Tibial artery (tissue), 4 donors: ENCODE results near the gene MPC1.
"Not testable (repeated sequence)": the region's sequence is repeated elsewhere in the genome, so short reads cannot be mapped to it uniquely, and the experiment has no call there.

ENCODE experiments used
- DNase-seq, 2 donors: peaks; one replicate each; pipeline ENCODE4 v3.0.0-alpha.2; 2019
- H3K27ac ChIP-seq, 2 donors: fragments of 200-600 bp; sonication (generic) in 1 of 2; 1 replicate in 1 of 2; 2 replicates in 1 of 2; pipeline ENCODE4 v1.5.1; 2018 to 2019; ENCODE audit warnings: mild to moderate bottlenecking in 1 of 2
- H3K27me3 ChIP-seq, 2 donors: fragments of 200-600 bp; sonication (generic) in 1 of 2; one replicate each; pipeline versions ENCODE4 v1.5.1 to v1.6.0; 2016 to 2019
- H3K36me3 ChIP-seq, 3 donors: fragments of 200-600 bp; sonication (generic) in 2 of 3; one replicate each; pipeline ENCODE4 v1.5.1; 2016 to 2019; ENCODE audit warnings: mild to moderate bottlenecking in 2 of 3
- H3K4me1 ChIP-seq, 4 donors: fragments of 200-600 bp; sonication (generic) in 2 of 4; 1 replicate in 3 of 4; 2 replicates in 1 of 4; pipeline ENCODE4 v1.5.1; 2016 to 2019
- H3K4me3 ChIP-seq, 2 donors: fragments of 200-600 bp; sonication (generic) in 1 of 2; 1 replicate in 1 of 2; 2 replicates in 1 of 2; pipeline ENCODE4 v1.5.1; 2018 to 2019; ENCODE audit warnings: mild to moderate bottlenecking in 2 of 2
- H3K9me3 ChIP-seq, 3 donors: fragments of 200-600 bp; sonication (generic) in 1 of 3; one replicate each; pipeline ENCODE4 v1.5.1; 2016 to 2019
- intact Hi-C: fragments of 100-400 bp; cut with DNase I; formaldehyde crosslinking; loops from one replicate; pipeline ENCODE4 v1.15.0; 2023; ENCODE audit warnings: low total_unique reads
- TF ChIP-seq, protein P1 (sequence below), 2 experiments: fragments of 200-600 bp in 1 of 2; fragments of 450-650 bp in 1 of 2; IDR thresholded peaks; one replicate each; pipeline ENCODE4 v1.5.1; 2017 to 2019; ENCODE audit warnings: antibody characterized with exemption in 2 of 2, mild to moderate bottlenecking in 1 of 2, moderate library complexity in 1 of 2

MPC1 gene

DNA sequence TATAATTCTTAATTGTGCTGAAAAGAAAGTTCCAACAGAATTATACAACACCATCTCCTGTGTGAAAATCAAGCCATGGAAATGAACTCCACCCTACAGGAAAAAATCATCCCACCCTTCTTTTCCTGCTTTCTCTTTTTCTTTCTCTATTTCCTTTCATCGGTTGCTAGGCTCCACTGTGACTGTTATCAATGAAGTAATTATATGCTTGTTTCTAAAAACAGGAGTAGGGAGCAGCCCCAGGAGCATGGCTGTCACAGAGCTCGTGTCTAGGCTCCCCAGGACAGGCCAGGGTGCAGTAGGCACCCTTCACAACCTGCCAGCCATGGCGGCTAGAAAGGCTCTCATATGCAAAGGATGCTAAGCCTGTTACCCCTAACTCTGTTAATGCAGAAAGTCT, 13.0 kb downstream of the MPC1 start:
- intact Hi-C loops, result no loop called here
- peaks cover 0 to 11% (median 4%) of the 10 kb centered on the region in 4 donors for H3K4me1 ChIP-seq

DNA sequence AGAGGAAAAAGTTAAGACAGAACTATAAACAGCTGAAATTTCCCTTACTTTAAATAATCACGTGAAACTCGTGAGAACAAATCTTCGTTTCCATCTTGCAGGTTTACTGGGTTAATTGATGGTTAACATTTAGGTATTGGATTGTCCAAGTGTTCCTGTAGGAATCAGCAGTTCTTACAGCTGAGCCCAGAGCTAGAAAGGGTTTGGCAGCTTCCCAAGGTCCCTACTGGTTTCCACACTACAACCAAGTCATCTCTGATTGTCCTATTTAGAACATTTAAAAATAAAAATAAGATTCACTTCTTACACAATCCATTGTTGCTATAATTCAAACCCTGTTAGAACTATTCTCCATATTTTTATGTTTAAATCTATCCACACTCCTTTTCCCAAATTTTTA, 15.8 kb downstream of the MPC1 start:
- H3K4me1 ChIP-seq, result peaks cover 0 to 26% (median 10%) of the 10 kb centered on the region in 4 donors
- no peak overlapping the region for H3K27ac ChIP-seq
- no peaks in the 10 kb centered on the region for H3K9me3 ChIP-seq
- H3K36me3 ChIP-seq, result peaks cover 0 to 24% (median 4%) of the 10 kb centered on the region in 3 donors
- intact Hi-C loops, result no loop called here
- DNase-seq, result no peak
- no peaks in the 10 kb centered on the region for H3K27me3 ChIP-seq
- no peak overlapping the region for H3K4me3 ChIP-seq
- TF ChIP-seq, protein P1, sequence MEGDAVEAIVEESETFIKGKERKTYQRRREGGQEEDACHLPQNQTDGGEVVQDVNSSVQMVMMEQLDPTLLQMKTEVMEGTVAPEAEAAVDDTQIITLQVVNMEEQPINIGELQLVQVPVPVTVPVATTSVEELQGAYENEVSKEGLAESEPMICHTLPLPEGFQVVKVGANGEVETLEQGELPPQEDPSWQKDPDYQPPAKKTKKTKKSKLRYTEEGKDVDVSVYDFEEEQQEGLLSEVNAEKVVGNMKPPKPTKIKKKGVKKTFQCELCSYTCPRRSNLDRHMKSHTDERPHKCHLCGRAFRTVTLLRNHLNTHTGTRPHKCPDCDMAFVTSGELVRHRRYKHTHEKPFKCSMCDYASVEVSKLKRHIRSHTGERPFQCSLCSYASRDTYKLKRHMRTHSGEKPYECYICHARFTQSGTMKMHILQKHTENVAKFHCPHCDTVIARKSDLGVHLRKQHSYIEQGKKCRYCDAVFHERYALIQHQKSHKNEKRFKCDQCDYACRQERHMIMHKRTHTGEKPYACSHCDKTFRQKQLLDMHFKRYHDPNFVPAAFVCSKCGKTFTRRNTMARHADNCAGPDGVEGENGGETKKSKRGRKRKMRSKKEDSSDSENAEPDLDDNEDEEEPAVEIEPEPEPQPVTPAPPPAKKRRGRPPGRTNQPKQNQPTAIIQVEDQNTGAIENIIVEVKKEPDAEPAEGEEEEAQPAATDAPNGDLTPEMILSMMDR (IDR thresholded peaks at IDR 0.05), result no peak

More for the DNA sequence above, 13.0 kb downstream of the MPC1 start:
- no peaks in the 10 kb centered on the region for H3K27me3 ChIP-seq
- H3K27ac ChIP-seq, result no peak overlapping the region
- peaks cover 0 to 15% (median 4%) of the 10 kb centered on the region in 3 donors for H3K36me3 ChIP-seq
- H3K4me3 ChIP-seq, result no peak overlapping the region
- no peak for DNase-seq
- TF ChIP-seq, protein P1 (IDR thresholded peaks at IDR 0.05), result no peak
- no peaks in the 10 kb centered on the region for H3K9me3 ChIP-seq

DNA sequence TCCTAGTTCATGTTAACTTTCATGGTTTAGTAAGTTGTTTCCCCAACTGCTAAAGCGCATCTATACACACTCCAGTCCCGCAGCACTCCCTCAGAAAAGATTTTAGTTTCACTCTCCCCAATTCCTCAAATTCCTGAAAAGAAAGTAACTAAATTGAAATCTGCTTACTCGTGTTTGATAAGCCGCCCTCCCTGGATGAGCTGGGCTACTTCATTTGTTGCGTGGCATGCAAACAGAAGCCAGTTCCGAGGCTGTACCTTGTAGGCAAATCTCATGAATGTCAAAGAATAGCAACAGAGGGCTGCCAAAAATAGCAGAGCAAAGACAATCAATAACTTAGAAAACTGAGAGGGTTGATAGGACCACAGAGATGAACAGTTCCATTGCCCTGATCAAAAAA, 16.9 kb downstream of the MPC1 start:
- DNase-seq, result no peak
- H3K9me3 ChIP-seq, result no peaks in the 10 kb centered on the region
- intact Hi-C loops, result no loop called here
- H3K4me3 ChIP-seq, result no peak overlapping the region
- H3K27me3 ChIP-seq, result no peaks in the 10 kb centered on the region
- peak overlapping the region; percentile 9 to 36 for H3K27ac ChIP-seq
- TF ChIP-seq, protein P1 (IDR thresholded peaks at IDR 0.05), result no peak
- H3K36me3 ChIP-seq, result peaks cover 0 to 24% (median 4%) of the 10 kb centered on the region in 3 donors
- peaks cover 0 to 29% (median 10%) of the 10 kb centered on the region in 4 donors for H3K4me1 ChIP-seq

DNA sequence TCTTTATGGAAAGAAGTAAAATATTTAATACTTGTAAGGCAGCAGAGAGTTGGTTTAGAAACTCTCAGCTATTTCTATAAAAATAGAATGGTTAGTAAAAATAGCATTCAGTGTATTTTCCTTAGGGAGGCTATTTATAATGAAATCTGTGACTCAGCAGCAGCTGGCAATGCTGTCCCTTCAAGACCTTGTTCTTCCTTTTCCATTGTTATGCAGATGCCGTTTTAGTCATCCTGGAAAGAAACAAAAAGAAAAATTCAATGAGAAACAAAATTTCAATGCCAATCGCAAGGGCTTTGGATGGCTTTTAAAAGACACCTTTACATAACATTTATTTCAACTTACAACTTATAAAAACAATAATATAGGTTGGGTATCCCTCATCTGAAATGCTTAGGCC, 17.5 kb downstream of the MPC1 start:
- Histone ChIP-seq H3K27me3 (no peaks in the 10 kb centered on the region), H3K27ac (peak overlapping the region; percentile 65 to 68), H3K36me3 (peaks cover 0 to 24% (median 4%) of the 10 kb centered on the region in 3 donors), H3K9me3 (no peaks in the 10 kb centered on the region), H3K4me1 (peaks cover 0 to 33% (median 12%) of the 10 kb centered on the region in 4 donors), H3K4me3 (peak overlapping the region in 1 of 2 donors; percentile 7)
- no peak for DNase-seq
- TF ChIP-seq, protein P1 (IDR thresholded peaks at IDR 0.05), result no peak
- intact Hi-C loops, result no loop called here

DNA sequence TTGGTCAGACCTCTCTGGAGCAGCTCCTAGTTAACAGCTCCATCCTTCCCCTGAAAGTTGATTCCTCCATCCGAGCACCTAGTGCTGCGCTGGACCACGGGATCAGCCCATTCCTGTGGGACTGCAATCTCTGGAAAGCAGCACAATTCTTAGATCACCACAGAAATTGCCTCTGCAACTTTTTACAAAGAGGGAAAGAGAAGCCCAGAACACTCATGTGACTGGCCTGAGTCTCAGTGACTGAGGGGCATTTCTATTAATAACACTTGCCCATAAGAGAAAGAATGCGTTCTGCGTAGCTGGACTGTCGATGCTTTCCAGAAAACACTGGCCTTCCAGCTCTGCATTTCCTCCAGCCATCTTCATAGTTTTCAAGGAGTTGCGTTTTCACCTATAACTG, 18.3 kb downstream of the MPC1 start:
- H3K4me1 ChIP-seq, result peaks cover 0 to 33% (median 12%) of the 10 kb centered on the region in 4 donors
- H3K9me3 ChIP-seq, result no peaks in the 10 kb centered on the region
- TF ChIP-seq, protein P1 (IDR thresholded peaks at IDR 0.05), result no peak
- H3K4me3 ChIP-seq, result peak overlapping the region in 1 of 2 donors; percentile 7
- DNase-seq, result peak in 1 of 2 donors; percentile 71
- intact Hi-C loops, result no loop called here
- H3K27me3 ChIP-seq, result no peaks in the 10 kb centered on the region
- peaks cover 0 to 24% (median 0%) of the 10 kb centered on the region in 3 donors for H3K36me3 ChIP-seq
- peak overlapping the region; percentile 65 to 68 for H3K27ac ChIP-seq

DNA sequence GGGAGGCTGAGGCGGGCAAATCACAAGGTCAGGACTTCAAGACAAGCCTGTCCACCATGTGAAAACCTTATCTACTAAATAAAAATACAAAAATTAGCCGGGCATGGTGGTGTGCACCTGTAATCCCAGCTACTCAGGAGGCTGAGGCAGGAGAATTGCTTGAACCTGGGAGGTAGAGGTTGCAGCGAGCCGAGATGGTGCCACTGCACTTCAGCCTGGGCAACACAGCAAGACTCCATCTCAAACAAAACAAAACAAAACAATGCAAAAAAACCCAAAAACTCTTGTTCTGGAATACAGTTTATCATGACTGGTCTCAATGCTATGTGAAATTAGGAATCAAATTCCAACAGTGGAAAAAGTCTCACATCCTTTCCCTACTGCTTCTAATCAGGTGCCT, 20.3 kb downstream of the MPC1 start:
- H3K4me3 ChIP-seq, intact Hi-C loops, H3K9me3 ChIP-seq, DNase-seq, H3K27me3 ChIP-seq, H3K27ac ChIP-seq: not testable (repeated sequence)
- Histone ChIP-seq H3K4me1 (peaks cover 0 to 33% (median 12%) of the 10 kb centered on the region in 4 donors), H3K36me3 (peaks cover 0 to 12% (median 0%) of the 10 kb centered on the region in 3 donors)
